Measurements from ENCODE around the gene DAW1. TPM values are rescaled to one million over a fixed set of nuclear protein-coding genes. Genes with fewer than 3 reads are reported as not detected.

The DAW1 gene
- polyA plus RNA-seq, 1 donor (not counting 4 experiments of a cell fraction or from before 2014, with no cell fraction given): 0.24 TPM

GRCh38 chr2:227853204-227853629 is 18.2 kb upstream of the DAW1 start:
- no peak overlapping the region for H3K27ac ChIP-seq (ENCODE audit: control insufficient read depth, insufficient read depth, low read length)
- DNase-seq (ENCODE audit: low read depth, low spot score): no peak
- no peak overlapping the region for H3K4me2 ChIP-seq (ENCODE audit: control insufficient read depth, extremely low read depth, insufficient read depth, low read depth, low read length)

GRCh38 chr2:227853765-227854271 is 17.6 kb upstream of the DAW1 start:
- H3K9me1 ChIP-seq (ENCODE audit: control insufficient read depth, extremely low read depth, insufficient read depth, low read length): no peaks in the 10 kb centered on the region

More at GRCh38 chr2:227853204-227853629, 18.2 kb upstream of the DAW1 start:
- no peaks in the 10 kb centered on the region for H3K9me3 ChIP-seq (ENCODE audit: control insufficient read depth, low read depth, low read length)
- H3K27me3 ChIP-seq (ENCODE audit: control insufficient read depth, extremely low read depth, insufficient read depth, low read length): no peaks in the 10 kb centered on the region
- no peaks in the 10 kb centered on the region for H3K79me2 ChIP-seq (ENCODE audit: control insufficient read depth, insufficient read depth, low read length)
- peaks cover 31% of the 10 kb centered on the region for H3K4me1 ChIP-seq (ENCODE audit: control insufficient read depth, extremely low read depth, insufficient read depth, low read length)
- H3K36me3 ChIP-seq (ENCODE audit: control insufficient read depth in 2 of 2, extremely low read depth in 1 of 2, insufficient read depth in 2 of 2, low read length in 2 of 2): no peaks in the 10 kb centered on the region
- TF ChIP-seq CTCF (optimal IDR thresholded peaks at IDR 0.05 in 1 of 3, IDR thresholded peaks at IDR 0.05 in 1 of 3, conservative IDR thresholded peaks at IDR 0.05 in 1 of 3; ENCODE audit: extremely low read depth in 1 of 3, insufficient read depth in 2 of 3, low read length in 3 of 3) (no peak), EZH2 (IDR thresholded peaks at IDR 0.05; ENCODE audit: low read length) (no peak)
- no peaks in the 10 kb centered on the region for H4K20me1 ChIP-seq (ENCODE audit: control insufficient read depth, extremely low read depth, insufficient read depth, low read length)
- no peaks in the 10 kb centered on the region for H3K9me1 ChIP-seq (ENCODE audit: control insufficient read depth, extremely low read depth, insufficient read depth, low read length)
- no peak overlapping the region for H2AFZ ChIP-seq (ENCODE audit: control insufficient read depth, low read length)
- dilution Hi-C loops (cut with MboI; ENCODE audit: extremely low pct_ligation_motif_present, low sequenced_read_pairs): no loop called here
- peak; percentile 17 for FAIRE-seq
- no peak overlapping the region for H3K4me3 ChIP-seq (ENCODE audit: control insufficient read depth in 2 of 3, extremely low read depth in 1 of 3, insufficient read depth in 2 of 3, low read depth in 1 of 3, low read length in 3 of 3)
- H3K9ac ChIP-seq (ENCODE audit: control insufficient read depth, extremely low read depth, insufficient read depth, low read length): no peak overlapping the region

More at GRCh38 chr2:227853765-227854271, 17.6 kb upstream of the DAW1 start:
- Histone ChIP-seq H3K27me3 (ENCODE audit: control insufficient read depth, extremely low read depth, insufficient read depth, low read length) (no peaks in the 10 kb centered on the region), H2AFZ (ENCODE audit: control insufficient read depth, low read length) (no peak overlapping the region), H3K36me3 (ENCODE audit: control insufficient read depth in 2 of 2, extremely low read depth in 1 of 2, insufficient read depth in 2 of 2, low read length in 2 of 2) (no peaks in the 10 kb centered on the region), H3K4me1 (ENCODE audit: control insufficient read depth, extremely low read depth, insufficient read depth, low read length) (peaks cover 25% of the 10 kb centered on the region), H3K79me2 (ENCODE audit: control insufficient read depth, insufficient read depth, low read length) (no peaks in the 10 kb centered on the region), H3K4me2 (ENCODE audit: control insufficient read depth, extremely low read depth, insufficient read depth, low read depth, low read length) (no peak overlapping the region), H3K4me3 (ENCODE audit: control insufficient read depth in 2 of 3, extremely low read depth in 1 of 3, insufficient read depth in 2 of 3, low read depth in 1 of 3, low read length in 3 of 3) (no peak overlapping the region), H3K9me3 (ENCODE audit: control insufficient read depth, low read depth, low read length) (no peaks in the 10 kb centered on the region), H3K9ac (ENCODE audit: control insufficient read depth, extremely low read depth, insufficient read depth, low read length) (no peak overlapping the region), H3K27ac (ENCODE audit: control insufficient read depth, insufficient read depth, low read length) (no peak overlapping the region), H4K20me1 (ENCODE audit: control insufficient read depth, extremely low read depth, insufficient read depth, low read length) (no peaks in the 10 kb centered on the region)
- dilution Hi-C loops (cut with MboI; ENCODE audit: extremely low pct_ligation_motif_present, low sequenced_read_pairs): no loop called here
- no peak for TF ChIP-seq CTCF (optimal IDR thresholded peaks at IDR 0.05 in 1 of 3, IDR thresholded peaks at IDR 0.05 in 1 of 3, conservative IDR thresholded peaks at IDR 0.05 in 1 of 3; ENCODE audit: extremely low read depth in 1 of 3, insufficient read depth in 2 of 3, low read length in 3 of 3)
- TF ChIP-seq EZH2 (IDR thresholded peaks at IDR 0.05; ENCODE audit: low read length): no peak
- DNase-seq (ENCODE audit: low read depth, low spot score): no peak
- peak; percentile 23 for FAIRE-seq

All from keratinocyte (primary cell).